Midbrain (tissue), 1 donor: Measurements from ENCODE around the gene RASIP1.
"Not testable (repeated sequence)": the region's sequence is repeated elsewhere in the genome, so short reads cannot be mapped to it uniquely, and the experiment has no call there.

Experiments
- DNase-seq: peaks from one replicate; lab custom pipeline; 2025; lab: John Stamatoyannopoulos, UW

The RASIP1 gene

GRCh38 chr19:48735031-48735615 is 5.3 kb downstream of the RASIP1 start:
- no peak for DNase-seq

GRCh38 chr19:48734625-48735024 is 5.8 kb downstream of the RASIP1 start:
- no peak for DNase-seq

DNA sequence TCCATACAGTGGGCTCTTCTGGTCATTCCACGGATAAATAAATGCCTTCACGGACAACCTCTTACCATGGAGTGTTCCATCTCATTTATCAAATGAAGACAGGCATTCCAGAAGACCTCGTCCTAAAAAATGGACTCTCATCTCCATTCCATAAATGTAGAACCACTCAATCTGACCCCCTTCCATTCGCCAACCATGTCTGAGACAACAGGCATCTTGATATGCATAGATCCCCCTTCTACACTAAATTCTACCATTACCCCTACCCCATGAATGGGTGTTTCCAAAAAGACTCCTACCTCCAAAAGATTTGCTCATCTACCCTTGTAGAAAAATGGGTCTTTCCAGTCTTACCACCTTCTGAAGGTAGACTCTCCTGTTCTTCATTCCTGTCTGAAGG is 9.0 kb downstream of the RASIP1 start:
- no peak for DNase-seq

DNA sequence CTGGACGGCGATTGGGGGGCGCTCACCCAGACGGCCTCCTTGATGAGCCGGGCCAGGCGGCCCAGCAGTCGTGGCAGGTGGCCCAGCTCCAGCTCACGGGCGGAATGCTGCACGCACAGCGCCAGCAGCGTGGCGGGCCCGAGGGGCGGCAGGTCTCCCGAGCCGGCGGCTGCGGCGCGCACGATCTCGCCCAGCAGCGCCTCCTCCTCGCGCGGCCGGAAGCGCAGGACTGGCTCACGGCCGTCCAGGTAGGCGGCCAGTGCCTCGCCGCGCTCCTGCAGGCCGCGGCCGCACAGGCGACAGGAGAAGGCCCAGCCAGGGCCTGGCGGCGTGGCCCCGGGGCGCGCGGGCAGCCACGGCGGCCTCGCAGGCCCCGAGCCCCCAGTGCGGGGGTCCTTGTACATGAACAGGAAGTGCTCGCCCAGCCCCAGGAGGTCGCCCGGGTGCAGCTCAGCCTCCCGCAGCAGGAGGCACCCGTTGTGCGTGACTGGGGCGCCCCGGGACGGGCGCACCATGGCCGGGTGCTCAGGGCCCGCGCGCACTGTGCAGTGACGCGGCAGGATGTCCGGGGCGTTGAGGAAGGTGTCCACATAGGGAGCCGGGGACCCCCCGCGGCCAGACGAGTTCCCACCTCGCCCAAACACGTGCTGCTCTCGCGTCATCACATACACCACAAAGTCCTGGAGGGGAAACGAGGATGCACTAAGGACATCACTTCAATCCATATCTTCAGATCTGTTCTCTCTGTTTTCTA is 11.3 kb downstream of the RASIP1 start:
- DNase-seq = no peak

GRCh38 chr19:48726556-48726955 is 13.9 kb downstream of the RASIP1 start:
- DNase-seq = no peak

- peak; percentile 56 for DNase-seq
Measured at GRCh38 chr19:48724796-48725753, 15.3 kb downstream of the RASIP1 start.

GRCh38 chr19:48722196-48722708 is 18.2 kb downstream of the RASIP1 start:
- DNase-seq = no peak

- DNase-seq = peak; percentile 100
Measured at GRCh38 chr19:48720613-48721296, 19.7 kb downstream of the RASIP1 start.

DNA sequence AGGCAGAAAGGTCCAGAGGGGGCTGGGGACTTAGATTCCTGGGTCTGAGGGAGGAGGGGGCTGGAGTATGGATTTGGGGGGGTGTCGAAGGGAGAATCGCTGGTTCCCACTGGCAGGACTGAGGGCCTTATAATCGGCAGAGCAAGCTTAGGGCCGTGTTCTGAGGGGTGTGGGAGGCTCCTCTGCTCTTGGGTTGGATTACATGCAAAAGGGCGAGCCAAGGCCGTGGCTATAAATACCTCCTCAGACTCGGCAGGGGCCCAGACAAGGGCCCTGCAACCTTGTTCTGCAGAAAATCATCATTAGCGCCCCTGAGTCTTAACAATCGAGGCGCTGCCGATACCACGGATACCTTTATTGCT is 20.2 kb downstream of the RASIP1 start:
- no peak for DNase-seq

DNA sequence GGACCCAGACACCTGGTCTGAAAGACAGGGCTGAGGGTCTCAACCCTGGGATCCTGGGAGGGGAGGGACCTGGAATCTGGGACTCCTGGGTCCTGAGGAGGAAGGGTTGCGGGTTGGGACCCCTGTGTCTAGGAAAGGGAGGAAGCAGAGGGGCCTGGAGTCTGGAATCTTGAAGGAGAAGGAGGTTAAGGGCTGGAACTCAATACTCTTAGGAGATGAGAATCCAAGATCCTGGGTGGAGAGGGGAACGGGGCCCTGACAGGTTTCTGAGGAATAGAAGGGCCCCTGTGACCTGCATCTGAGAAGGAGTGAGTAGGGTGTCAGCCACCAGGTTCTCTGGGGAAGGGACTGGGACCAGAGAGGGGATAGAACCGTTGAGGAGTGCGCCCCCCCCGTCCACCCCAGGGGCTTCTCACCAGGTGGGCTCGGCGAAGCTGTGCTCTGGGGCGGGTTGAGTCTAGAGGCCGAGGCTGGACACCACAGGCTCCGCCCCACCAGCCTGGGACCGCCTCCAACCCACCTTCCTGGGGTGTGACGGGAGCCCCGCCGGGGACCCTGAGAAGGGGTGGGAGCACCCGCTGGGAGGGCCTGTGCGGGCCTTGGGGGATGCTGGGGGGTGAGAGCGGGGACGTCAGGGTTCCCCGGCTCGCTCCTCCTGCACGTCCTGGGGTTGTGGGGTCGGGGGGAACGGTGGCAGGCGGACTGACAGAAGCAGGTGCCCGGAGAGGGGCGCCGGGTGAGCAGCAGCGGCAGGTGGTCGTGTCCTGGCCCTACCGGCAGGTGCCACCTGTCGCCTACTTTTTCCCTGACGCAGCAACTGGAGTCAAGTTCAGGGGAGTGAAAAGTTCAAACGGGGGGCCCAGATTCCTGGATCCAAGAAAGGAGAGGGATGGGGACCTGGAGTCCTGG is 20.9 kb downstream of the RASIP1 start, which contains the start of gene MAMSTR:
TSS of gene MAMSTR (minus strand) at position 463 of the 909 bp plus-strand sequence. CDS start 694 bp downstream, outside the sequence.
- DNase-seq = no peak

DNA sequence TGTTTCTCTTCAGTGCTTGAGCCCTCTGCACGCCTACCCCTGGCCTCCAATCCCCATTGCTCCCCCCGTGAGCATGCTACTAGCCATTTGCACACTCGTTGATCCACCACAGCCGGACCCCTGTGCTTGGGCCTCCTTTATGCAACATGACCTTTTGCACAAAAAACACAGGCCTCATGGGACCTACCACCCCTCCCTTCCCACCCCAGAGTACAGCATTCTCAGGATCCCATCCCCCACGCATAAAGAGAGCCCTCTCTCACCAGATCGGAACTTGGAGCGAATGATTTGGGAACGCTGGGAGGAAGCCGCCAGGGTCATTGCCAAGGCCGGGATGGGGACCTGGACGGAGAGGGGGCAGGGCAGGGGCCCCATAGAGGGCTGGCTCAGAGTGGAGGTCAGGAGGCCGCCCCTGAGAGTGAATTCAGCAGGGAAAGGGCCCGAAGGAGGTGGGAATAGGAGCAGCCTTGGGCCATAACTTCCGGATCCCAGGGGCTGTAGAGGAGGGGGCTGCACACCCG is 21.6 kb downstream of the RASIP1 start:
- no peak for DNase-seq

DNA sequence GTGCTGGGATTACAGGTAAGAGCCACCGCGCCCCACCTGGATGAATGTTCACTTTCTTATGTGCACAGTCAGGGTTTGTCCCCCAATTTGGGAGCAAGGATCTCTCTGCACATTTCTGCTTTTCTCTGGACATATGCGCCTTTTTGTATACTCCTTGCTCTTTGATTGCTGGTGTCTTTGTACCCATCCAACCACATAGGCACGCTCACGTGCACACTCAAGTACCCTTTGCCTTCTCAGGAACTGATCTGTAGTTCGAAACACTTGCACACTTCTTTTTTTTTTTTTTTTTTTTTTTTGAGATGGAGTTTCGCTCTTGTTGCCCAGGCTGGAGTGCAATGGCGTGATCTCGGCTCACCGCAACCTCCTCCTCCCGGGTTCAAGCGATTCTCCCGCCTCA is 22.3 kb downstream of the RASIP1 start:
- not testable (repeated sequence) for DNase-seq

DNA sequence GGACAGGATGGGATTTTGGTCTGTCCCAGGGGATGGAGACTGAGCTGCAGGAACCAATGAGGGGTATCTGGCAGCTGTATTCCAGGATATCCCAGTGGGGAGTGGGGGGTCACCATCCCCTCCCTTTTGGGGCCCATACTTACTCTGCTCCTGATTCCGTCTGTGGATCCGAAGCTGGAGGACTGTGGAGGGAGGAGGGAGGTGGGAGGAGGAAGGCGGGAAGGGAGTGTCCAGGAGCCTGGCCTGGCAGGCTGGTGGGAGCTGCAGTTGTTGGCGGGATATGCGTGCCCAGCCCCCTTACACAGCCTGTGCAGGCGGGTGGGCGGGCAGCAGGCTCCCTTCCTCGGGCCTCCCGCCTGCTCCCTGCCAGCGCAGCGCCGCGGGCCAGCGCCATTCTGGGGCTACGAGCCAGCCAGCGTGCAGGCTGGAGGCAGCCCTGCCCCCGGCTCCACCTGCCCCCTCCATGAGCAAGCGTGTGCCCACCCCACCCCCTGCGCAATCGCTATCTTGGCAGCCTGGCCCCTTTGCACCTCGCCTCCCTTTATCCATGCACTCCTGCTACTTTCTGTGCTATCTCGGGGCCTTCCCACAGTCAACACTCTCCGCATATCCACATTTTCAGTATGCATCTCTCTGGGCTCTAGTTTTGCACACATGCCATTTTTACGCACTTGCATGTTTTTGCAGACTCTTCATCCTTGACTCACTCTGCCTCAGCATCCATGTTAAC is 23.7 kb downstream of the RASIP1 start:
- DNase-seq = peak; percentile 69

DNA sequence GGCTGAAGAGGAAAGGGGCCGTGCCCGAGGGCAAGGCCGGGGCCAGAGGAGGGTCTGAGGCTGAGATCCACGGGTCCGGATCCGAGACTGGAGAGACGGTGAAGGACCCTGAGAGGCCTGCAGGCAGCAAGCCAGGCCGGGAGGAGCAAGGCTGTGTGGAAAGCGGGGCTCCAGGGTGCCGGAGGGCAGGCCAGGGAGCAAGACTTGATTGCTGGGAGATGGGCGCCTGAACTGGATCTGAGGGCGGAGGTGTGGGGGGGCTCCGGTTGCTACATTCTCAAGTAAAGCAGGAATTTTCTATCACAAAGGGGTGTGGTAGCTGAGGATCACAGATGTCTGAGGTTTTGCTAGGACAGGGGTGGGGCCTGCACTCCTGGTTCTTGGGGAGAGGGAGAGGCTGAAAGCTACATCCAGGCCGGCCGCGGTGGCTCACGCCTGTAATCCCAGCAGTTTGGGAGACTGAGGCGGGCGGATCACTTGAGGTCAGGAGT is 24.7 kb downstream of the RASIP1 start:
- no peak for DNase-seq

DNA sequence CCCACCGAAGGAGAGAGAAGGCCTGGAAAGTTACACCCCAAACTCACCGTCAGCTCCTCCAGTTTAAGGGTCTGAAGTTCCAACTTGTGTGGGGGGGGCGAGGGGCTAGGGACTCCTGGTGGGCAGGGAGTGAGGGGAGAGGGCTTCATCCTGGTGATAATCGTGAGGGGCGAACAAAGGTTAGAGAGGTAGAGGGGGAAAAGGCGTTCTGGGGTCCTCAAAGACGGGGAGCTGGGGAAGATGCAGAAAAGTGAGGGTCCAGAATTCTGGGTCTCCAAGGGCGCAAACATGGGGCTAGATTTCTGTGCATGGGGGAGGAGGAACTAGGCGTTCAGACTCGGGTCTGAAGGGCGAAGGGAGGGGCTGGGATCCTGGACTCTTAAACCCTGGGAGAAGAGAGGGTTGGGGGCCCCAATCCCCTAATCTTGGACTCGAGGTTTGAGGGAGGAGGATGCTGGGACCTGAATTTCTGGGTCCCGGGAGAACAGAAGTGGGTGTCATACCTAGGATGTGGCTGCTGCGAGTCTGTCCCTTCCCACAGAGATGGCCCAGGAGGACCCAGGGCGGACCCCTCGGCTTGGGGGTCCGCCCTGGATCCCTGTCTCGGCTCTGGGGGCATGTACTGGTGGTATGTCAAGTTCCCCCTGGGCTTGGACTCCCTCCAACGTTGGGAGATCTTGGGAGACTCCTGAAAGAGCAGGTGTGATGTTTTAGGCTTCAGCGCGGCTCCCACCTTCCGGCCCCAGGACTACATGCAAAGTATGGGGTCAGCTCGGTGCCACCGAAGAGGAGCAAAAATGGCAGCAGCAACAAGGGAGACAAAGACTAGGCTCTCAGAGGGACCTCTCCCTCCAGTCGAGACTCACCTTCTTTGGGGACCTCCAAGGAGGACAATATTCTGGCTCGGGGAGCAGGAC is 25.4 kb downstream of the RASIP1 start:
- no peak for DNase-seq

DNA sequence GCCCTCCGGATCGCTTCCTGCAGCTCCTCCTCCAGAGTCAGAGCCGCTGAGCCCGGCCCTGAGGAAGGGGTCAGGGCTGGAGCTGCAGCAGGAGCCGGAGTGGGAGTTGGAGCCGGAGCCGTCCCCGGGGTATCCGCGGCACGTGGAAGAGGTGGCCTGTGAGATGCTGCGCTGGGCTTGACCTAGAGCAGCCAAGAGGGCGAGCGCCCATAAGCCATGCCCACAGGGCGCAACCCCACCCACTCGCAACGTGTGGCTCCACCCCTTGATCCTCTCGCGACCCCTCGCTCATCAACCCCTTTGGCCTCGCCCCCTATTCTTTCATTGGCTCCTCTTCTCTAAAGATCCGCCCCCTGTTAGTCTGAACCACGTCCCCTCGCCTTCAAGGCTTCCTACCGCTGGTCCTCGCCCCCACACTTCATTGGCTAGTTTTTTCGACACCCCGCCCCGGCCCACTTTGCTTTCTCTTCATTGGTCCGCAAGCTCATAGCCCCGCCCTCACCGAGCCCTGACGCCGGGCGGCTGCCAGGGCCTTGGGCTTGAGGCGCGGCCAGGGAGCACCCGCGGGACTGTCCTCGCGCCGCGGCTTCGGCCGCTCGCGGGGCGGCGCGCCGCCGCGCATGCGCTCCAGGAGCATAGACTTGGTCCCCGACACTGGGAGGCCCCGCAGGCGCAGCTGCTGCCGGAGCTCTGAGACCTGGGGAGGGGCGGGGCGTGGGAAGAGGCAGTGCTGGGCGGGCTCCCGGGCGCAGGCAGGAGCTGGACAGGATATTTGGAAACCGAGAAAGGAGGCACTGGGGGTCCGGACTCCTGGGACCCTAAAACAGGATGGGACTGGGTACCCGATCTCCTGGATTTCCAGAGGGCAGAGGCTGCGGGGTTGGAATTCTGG is 26.3 kb downstream of the RASIP1 start:
- DNase-seq = peak; percentile 99
